GM18858 (cell line): Measurements from ENCODE around the gene KLHL11.
"Not testable (repeated sequence)": the region's sequence is repeated elsewhere in the genome, so short reads cannot be mapped to it uniquely, and the experiment has no call there.

Experiments
- ATAC-seq: cut with Tn5 transposase; IDR thresholded peaks from one replicate; pipeline ENCODE4 v1.9.1; 2021; ENCODE audit not compliant: unreplicated experiment

The KLHL11 gene

GRCh38 chr17:41837761-41838538, 27.3 kb downstream of the KLHL11 start, which contains the start of gene KLHL10:
KLHL10 (plus strand) TSS chr17:41837825; CDS start chr17:41837933, 108 bp downstream.
- no peak for ATAC-seq

- no peak for ATAC-seq
Observed at GRCh38 chr17:41836550-41837196, 28.6 kb downstream of the KLHL11 start.

DNA sequence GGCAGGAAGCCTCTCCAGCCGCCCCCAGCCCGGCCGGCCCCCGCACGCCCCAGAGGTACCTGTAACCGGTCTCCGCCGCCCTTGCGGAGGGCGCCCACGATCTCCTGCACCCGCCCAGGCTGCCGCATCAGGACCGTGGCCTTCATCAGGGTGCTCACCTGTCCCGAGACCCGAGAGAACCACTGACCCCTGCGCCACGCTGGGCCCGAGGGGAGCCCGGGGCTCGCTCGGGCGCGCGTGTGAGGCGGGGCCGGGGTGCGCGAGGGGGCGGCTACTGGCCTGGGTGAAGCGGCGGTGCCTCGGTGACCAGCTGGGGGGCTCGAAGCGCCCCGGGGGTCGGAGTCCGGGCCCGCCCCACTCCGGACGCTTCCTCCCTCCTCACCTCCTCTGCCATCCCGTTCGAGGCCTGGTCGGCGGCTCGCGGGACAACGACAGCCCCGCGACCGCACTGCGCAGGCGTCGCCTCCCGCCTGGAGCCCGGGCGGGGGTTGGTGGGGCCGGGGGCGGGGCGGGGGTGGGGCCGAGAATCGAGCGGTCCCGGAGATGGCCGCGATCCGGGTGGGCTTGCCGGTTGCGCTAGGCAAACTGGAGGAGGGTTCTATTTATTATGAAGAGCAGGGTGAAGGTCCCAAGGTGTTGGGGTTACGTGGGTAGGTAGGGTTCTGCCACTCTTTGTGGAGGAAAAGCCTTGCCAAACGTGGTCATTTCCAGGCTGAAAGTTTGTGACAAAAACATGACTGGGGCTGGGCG, 29.2 kb downstream of the KLHL11 start, which contains the start of gene NT5C3B:
Gene NT5C3B (minus strand): TSS at position 433 of the 750 bp plus-strand sequence. CDS start 39 bp downstream, at position 394.
- no peak for ATAC-seq

DNA sequence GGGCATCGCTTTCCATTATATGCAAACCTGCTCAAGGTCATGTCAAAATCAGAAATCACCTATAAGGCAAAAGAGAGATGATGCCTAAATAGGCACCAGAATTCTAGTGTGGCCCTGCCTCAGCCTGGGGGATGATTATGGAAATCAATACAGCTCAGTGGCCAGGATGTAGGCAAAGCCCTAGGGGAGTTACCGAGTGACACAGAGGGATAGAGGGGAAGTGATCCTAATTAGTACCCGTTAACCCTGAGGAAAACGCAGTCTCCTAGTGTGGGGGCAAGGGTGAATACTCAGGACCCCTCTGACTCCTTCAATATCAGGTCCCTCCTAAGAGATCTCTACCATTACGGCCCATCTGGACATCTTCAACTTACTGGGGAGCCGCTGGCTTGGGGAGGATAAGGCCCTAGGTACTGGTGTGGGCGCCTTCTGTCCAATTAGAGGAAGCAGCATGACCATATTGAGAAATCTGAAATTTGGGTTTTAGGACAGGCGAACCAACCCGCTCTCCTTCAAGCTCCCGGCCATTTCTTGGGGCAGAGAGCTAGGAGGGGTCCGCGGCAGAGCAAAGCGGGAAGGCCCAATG, 29.9 kb downstream of the KLHL11 start:
- no peak for ATAC-seq

DNA sequence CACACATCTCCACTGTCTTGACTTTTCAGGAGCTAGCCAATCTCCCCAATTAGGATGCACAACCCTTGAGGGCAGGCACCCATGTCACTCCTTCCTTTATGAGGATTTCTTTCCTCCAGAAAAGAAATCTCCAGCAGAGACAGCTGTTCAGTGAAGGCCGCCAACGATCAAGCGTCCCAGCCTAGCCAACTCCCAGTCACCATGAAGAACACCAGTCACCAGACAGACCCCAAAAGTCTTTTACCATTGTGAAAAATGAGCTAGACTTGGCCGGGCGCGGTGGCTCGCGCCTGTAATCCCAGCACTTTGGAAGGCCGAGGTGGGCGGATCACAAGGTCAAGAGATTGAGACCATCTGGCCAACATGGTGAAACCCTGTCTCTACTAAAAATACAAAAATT, 35.3 kb downstream of the KLHL11 start:
- ATAC-seq = not testable (repeated sequence)

- ATAC-seq = no peak
Observed at GRCh38 chr17:41825175-41825845, 39.9 kb downstream of the KLHL11 start.

- no peak for ATAC-seq
Observed at GRCh38 chr17:41824086-41824485, 41.1 kb downstream of the KLHL11 start.

- ATAC-seq = no peak
Observed at GRCh38 chr17:41823580-41823979, 41.6 kb downstream of the KLHL11 start.

- no peak for ATAC-seq
Observed at GRCh38 chr17:41823141-41823524, 42.1 kb downstream of the KLHL11 start.

GRCh38 chr17:41822216-41823140, 42.7 kb downstream of the KLHL11 start:
- ATAC-seq = no peak

GRCh38 chr17:41821776-41822175, 43.4 kb downstream of the KLHL11 start:
- ATAC-seq = no peak

DNA sequence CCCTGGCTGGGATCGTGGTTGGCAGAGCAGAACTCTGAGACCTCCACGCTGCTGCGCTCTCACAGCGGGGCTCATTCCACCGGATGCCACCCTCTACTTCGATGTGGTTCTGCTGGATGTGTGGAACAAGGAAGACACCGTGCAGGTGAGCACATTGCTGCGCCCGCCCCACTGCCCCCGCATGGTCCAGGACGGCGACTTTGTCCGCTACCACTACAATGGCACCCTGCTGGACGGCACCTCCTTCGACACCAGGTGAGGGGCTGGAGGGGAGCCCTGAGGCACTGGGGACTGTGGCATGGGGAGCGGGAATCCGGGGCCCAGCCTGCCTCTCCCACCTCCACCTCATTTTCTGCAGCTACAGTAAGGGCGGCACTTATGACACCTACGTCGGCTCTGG, 47.2 kb downstream of the KLHL11 start:
- ATAC-seq = no peak

DNA sequence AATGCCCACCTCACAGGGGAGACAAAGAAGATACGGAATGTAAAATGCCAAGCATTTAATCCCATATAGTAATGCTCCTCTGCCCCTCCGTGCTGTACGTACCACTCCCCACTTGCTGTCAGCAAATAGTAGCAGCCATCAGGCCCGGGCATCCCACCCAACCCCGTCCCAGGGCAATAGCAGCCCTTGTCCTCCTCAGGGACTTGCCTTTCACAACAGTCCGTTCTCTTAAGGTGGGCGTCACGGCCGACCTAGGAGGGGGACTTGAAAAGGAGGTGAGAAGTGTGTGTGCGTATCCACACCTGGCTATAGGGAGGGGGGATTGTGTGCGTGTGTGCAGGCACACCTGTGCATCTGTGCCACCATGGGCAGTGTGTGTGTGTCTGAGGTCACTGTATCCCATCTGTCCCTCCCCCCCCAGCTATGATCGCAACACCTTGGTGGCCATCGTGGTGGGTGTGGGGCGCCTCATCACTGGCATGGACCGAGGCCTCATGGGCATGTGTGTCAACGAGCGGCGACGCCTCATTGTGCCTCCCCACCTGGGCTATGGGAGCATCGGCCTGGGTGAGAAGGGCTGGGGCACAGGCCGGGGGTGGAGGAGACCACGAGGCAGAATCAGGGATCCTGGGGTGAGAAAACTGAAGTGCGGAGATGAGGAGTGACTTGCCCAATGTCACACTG, 48.4 kb downstream of the KLHL11 start:
- ATAC-seq = no peak

DNA sequence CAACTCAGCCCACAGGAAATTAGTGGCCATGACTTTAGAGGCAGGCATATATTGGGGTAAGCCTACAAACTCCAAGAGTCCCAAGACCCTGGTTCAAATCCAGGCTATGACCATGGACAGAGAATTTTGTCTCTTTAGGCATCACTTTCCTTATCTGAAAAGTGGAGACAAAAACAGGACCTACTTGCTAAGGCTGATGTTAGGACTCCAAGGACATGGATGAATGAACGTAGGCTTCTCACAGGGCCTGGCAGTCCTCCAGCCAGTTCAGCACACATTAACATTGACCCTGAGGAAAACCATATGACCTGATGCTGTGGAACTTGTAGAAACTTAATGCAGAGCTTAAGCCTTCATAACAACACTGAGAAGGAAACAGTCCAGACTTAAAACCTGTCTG, 51.0 kb downstream of the KLHL11 start:
- ATAC-seq = no peak

DNA sequence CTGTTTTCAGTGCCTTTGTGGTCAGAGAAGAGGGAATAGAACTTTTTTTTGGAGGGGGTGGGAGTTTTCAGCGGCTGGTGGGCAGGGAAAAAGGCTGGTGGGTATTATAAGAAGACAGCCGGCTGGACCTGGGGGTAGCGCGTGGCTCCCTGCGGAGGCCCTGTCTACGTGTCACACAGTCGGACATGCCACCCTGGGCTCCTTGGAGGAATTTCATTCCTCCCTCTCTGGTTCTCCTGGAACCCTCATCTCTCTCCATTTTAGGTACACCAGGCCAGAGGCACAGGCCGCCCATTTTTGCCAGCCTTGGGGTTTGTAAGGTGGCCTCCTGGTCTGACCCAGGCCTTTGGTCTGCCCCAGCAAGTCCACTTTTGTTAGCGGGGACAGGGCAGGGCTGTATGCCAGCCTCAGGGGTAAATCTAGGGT, 51.5 kb downstream of the KLHL11 start:
- ATAC-seq = no peak

DNA sequence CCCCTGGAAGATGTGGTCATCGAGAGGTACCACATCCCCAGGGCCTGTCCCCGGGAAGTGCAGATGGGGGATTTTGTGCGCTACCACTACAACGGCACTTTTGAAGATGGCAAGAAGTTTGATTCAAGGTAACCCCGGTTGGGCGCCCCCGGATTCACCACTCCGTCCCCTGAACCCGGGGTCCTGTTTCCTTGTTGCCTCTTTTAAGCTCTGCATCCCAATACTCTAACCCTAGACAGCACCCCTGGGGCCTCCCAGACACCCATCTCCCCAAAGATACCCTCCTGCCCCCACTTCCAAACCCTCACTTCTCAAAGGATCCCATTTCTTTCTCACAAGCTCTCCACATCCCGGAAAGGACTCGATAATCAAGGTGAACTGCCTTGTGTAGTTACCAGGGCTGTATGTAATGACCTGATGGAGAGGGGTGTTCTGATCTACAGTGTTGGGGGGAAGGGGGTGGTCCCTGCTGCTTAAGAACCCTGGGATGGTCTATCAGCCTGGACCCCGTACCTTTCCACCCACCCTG, 52.0 kb downstream of the KLHL11 start:
- ATAC-seq = no peak

GRCh38 chr17:41812381-41813151, 52.7 kb downstream of the KLHL11 start, which contains the start of gene FKBP10:
FKBP10 (plus strand) TSS chr17:41813004; CDS start chr17:41813035, 31 bp downstream.
- no peak for ATAC-seq
